ENCODE results near the gene RNF167.
A peak's percentile ranks its signal among the peaks of the same experiment; 100 is the strongest.

The RNF167 gene

GRCh38 chr17:4939796-4940554 is at the start of gene RNF167, which contains the start of gene SLC25A11:
TSS of gene RNF167 (plus strand) at chr17:4940268. CDS start at chr17:4940910, 642 bp downstream.
TSS of gene SLC25A11 (minus strand) at chr17:4940046. CDS start at chr17:4939910, 136 bp downstream.
- peak; percentile 86 to 94 for DNase-seq (ENCODE audit: low read depth in 1 of 2, low spot score in 1 of 2)

GRCh38 chr17:4891411-4892410 is 48.4 kb upstream of the RNF167 start:
- DNase-seq (ENCODE audit: low read depth in 1 of 2, low spot score in 1 of 2): no peak

GRCh38 chr17:4892499-4893221 is 47.4 kb upstream of the RNF167 start:
- no peak for DNase-seq (ENCODE audit: low read depth in 1 of 2, low spot score in 1 of 2)

- no peak for DNase-seq (ENCODE audit: low read depth in 1 of 2, low spot score in 1 of 2)
Observed at GRCh38 chr17:4893272-4893671, 46.8 kb upstream of the RNF167 start.

GRCh38 chr17:4893721-4894560 is 46.1 kb upstream of the RNF167 start:
- DNase-seq (ENCODE audit: low read depth in 1 of 2, low spot score in 1 of 2): no peak

GRCh38 chr17:4895121-4895520 is 44.9 kb upstream of the RNF167 start:
- no peak for DNase-seq (ENCODE audit: low read depth in 1 of 2, low spot score in 1 of 2)

- no peak for DNase-seq (ENCODE audit: low read depth in 1 of 2, low spot score in 1 of 2)
Observed at GRCh38 chr17:4895657-4896331, 44.3 kb upstream of the RNF167 start.

- DNase-seq (ENCODE audit: low read depth in 1 of 2, low spot score in 1 of 2): no peak
Observed at GRCh38 chr17:4896332-4897197, 43.5 kb upstream of the RNF167 start.

GRCh38 chr17:4897198-4897687 is 42.8 kb upstream of the RNF167 start:
- DNase-seq (ENCODE audit: low read depth in 1 of 2, low spot score in 1 of 2): no peak

- no peak for DNase-seq (ENCODE audit: low read depth in 1 of 2, low spot score in 1 of 2)
Observed at GRCh38 chr17:4897785-4898184, 42.3 kb upstream of the RNF167 start.

GRCh38 chr17:4898351-4898750 is 41.7 kb upstream of the RNF167 start:
- no peak for DNase-seq (ENCODE audit: low read depth in 1 of 2, low spot score in 1 of 2)

GRCh38 chr17:4898927-4899326 is 41.1 kb upstream of the RNF167 start:
- no peak for DNase-seq (ENCODE audit: low read depth in 1 of 2, low spot score in 1 of 2)

GRCh38 chr17:4899341-4900230 is 40.5 kb upstream of the RNF167 start, which contains the start of gene C17orf107:
TSS of gene C17orf107 (plus strand) at chr17:4899536. CDS start at chr17:4899763, 227 bp downstream.
- peak; percentile 74 to 92 for DNase-seq (ENCODE audit: low read depth in 1 of 2, low spot score in 1 of 2)

GRCh38 chr17:4900231-4901107 is 39.6 kb upstream of the RNF167 start:
- peak in 1 of 2 donors; percentile 42 for DNase-seq (ENCODE audit: low read depth in 1 of 2, low spot score in 1 of 2)

- DNase-seq (ENCODE audit: low read depth in 1 of 2, low spot score in 1 of 2): no peak
Observed at GRCh38 chr17:4901108-4901647, 38.9 kb upstream of the RNF167 start.
